Endothelial cell of umbilical vein (primary cell): ENCODE data around the gene GLDN. TPM values are rescaled to one million over a fixed set of nuclear protein-coding genes. Genes with fewer than 3 reads are reported as not detected.

ENCODE experiments used
- BruUV-seq: library from RNA; stranded (reverse); fragments of 400-500 nt; replicated peaks from 2 replicates; lab custom pipeline; 2021; lab: Mats Ljungman, UMichigan
- CTCF ChIA-PET: fragments of 300-600, 350-600 bp; sonication (Branson Sonifier 250); formaldehyde crosslinking; loops from one replicate; lab custom pipeline; 2021; ENCODE audit warnings: antibody characterized with exemption, inconsistent platforms; lab: Charles Lee
- POLR2A ChIA-PET: fragments of 300-600, 350-600 bp; sonication (Branson Sonifier 250); formaldehyde crosslinking; loops from one replicate; lab custom pipeline; 2021; ENCODE audit warnings: antibody characterized with exemption, inconsistent platforms; lab: Charles Lee
- DNase-seq: peaks from one replicate; pipeline ENCODE4 v3.0.0-alpha.2; 2011; ENCODE audit warnings: low read depth, low spot score
- FAIRE-seq: peaks from 2 replicates; lab custom pipeline; 2011; peaks lifted over from hg19 to GRCh38; lab: Jason Lieb, UNC
- H2AFZ ChIP-seq: 2 replicates; pipeline ENCODE4 v1.6.0; 2012; ENCODE audit warnings: low read depth, low read length, control low read depth, inconsistent platforms
- H3K27ac ChIP-seq: 2 replicates; pipeline ENCODE4 v1.5.1; 2011; ENCODE audit warnings: low read depth, mild to moderate bottlenecking, control low read depth, low read length, moderate library complexity; ENCODE audit not compliant: insufficient read depth
- H3K27me3 ChIP-seq, 2 experiments: 2 replicates each; pipeline versions ENCODE4 v1.6.0 to v1.6.1; 2011; ENCODE audit warnings: low read length in 2 of 2, mixed read lengths in 1 of 2; ENCODE audit not compliant: control insufficient read depth in 2 of 2, insufficient read depth in 2 of 2
- H3K36me3 ChIP-seq, 2 experiments: 2 replicates in 1 of 2; 3 replicates in 1 of 2; pipeline ENCODE4 v1.5.1; 2011; ENCODE audit warnings: low read length in 2 of 2, mild to moderate bottlenecking in 1 of 2, moderate library complexity in 1 of 2; ENCODE audit not compliant: control insufficient read depth in 2 of 2, insufficient read depth in 2 of 2; ENCODE audit errors: extremely low read depth in 1 of 2
- H3K4me1 ChIP-seq: 3 replicates; pipeline ENCODE4 v1.5.1; 2011; ENCODE audit warnings: mild to moderate bottlenecking, low read length; ENCODE audit not compliant: control insufficient read depth, insufficient read depth; ENCODE audit errors: extremely low read depth
- H3K4me2 ChIP-seq: 2 replicates; pipeline ENCODE4 v1.6.1; 2011; ENCODE audit warnings: low read length, control low read depth, mixed read lengths; ENCODE audit not compliant: insufficient read depth
- H3K4me3 ChIP-seq, 3 experiments: fragments of 200-600 bp in 1 of 3; sonication (generic), shearing (Covaris generic) in 1 of 3; replicated peaks in 1 of 3; 2 replicates each; pipeline ENCODE4 v1.5.1; 2011 to 2016; ENCODE audit warnings: control low read depth in 3 of 3, low read length in 3 of 3, mild to moderate bottlenecking in 2 of 3, inconsistent platforms in 1 of 3, low read depth in 1 of 3, moderate library complexity in 1 of 3; ENCODE audit not compliant: insufficient read depth in 1 of 3
- H3K79me2 ChIP-seq: 2 replicates; pipeline ENCODE4 v1.6.0; 2012; ENCODE audit warnings: low read length, inconsistent platforms; ENCODE audit not compliant: control insufficient read depth, insufficient read depth
- H3K9ac ChIP-seq: replicated peaks from 2 replicates; pipeline ENCODE3; 2011; ENCODE audit warnings: low read length, control low read depth; ENCODE audit not compliant: insufficient read depth; ENCODE audit errors: extremely low read depth
- H3K9me1 ChIP-seq: replicated peaks from 3 replicates; pipeline ENCODE4 v1.6.0; 2011; ENCODE audit warnings: mild to moderate bottlenecking, low read length; ENCODE audit not compliant: control insufficient read depth, insufficient read depth; ENCODE audit errors: extremely low read depth
- H3K9me3 ChIP-seq: replicated peaks from 2 replicates; pipeline ENCODE4 v1.5.1; 2012; ENCODE audit warnings: low read length, inconsistent platforms; ENCODE audit not compliant: control insufficient read depth, insufficient read depth
- H4K20me1 ChIP-seq: replicated peaks from 2 replicates; pipeline ENCODE3; 2011; ENCODE audit warnings: mild to moderate bottlenecking, low read length; ENCODE audit not compliant: control insufficient read depth, insufficient read depth; ENCODE audit errors: extremely low read depth
- CTCF ChIP-seq, 2 donors: IDR thresholded peaks; 1 replicate in 1 of 2; 2 replicates in 1 of 2; pipeline ENCODE4 v1.5.1; 2011; ENCODE audit warnings: low read length in 2 of 2, mild to moderate bottlenecking in 2 of 2, moderate library complexity in 2 of 2, control low read depth in 1 of 2, inconsistent platforms in 1 of 2, low read depth in 1 of 2; ENCODE audit not compliant: insufficient read depth in 1 of 2; ENCODE audit errors: extremely low read depth in 1 of 2
- EZH2 ChIP-seq: IDR thresholded peaks from 2 replicates; pipeline ENCODE4 v1.6.1; 2012; ENCODE audit warnings: borderline replicate concordance, low read depth, mild to moderate bottlenecking, moderate library complexity, low read length, inconsistent platforms; ENCODE audit not compliant: severe bottlenecking
- FOS ChIP-seq: IDR thresholded peaks from 2 replicates; pipeline ENCODE4 v1.6.1; 2011; ENCODE audit warnings: mild to moderate bottlenecking, low read length, moderate library complexity, borderline replicate concordance; ENCODE audit not compliant: insufficient read depth
- GATA2 ChIP-seq: IDR thresholded peaks from 2 replicates; pipeline ENCODE4 v1.7.0; 2011; ENCODE audit warnings: low read depth, mild to moderate bottlenecking, moderate library complexity, mixed read lengths, low read length; ENCODE audit not compliant: insufficient read length, insufficient read depth
- JUN ChIP-seq: IDR thresholded peaks from 2 replicates; pipeline ENCODE4 v1.6.1; 2011; ENCODE audit warnings: borderline replicate concordance, low read depth; ENCODE audit not compliant: insufficient read length, insufficient read depth
- MAX ChIP-seq: IDR thresholded peaks from 2 replicates; pipeline ENCODE4 v1.6.1; 2011; ENCODE audit not compliant: insufficient read depth, insufficient read length
- MYC ChIP-seq: IDR thresholded peaks from one replicate; pipeline ENCODE4 v1.6.1; 2011; ENCODE audit warnings: mild to moderate bottlenecking, low read depth, low read length
- POLR2A ChIP-seq: IDR thresholded peaks from 2 replicates; pipeline ENCODE4 v1.6.1; 2012; ENCODE audit warnings: low read depth, mild to moderate bottlenecking, control low read depth, low read length
- POLR2AphosphoS5 ChIP-seq: IDR thresholded peaks from 2 replicates; pipeline ENCODE4 v1.6.1; 2012; ENCODE audit warnings: low read depth, mild to moderate bottlenecking, control low read depth, low read length, moderate library complexity; ENCODE audit not compliant: insufficient read depth
- dilution Hi-C: fragments of 300-500 bp; cut with MboI; formaldehyde crosslinking; loops from one replicate; pipeline ENCODE4 v1.15.0; 2019; ENCODE audit warnings: low sequenced_read_pairs; ENCODE audit not compliant: extremely low pct_ligation_motif_present
- intact Hi-C: fragments of 100-400 bp; cut with micrococcal nuclease; formaldehyde crosslinking; loops from one replicate; pipeline ENCODE4 v1.10.0; 2022
- polyA plus RNA-seq, 4 experiments: library from polyadenylated mRNA; depleted of rRNA in 3 of 4; stranded (reverse) in 3 of 4; unstranded in 1 of 4; fragments of >200 nt; gene quantifications; 2 replicates each; pipeline versions ENCODE4 v1.2.1 to v1.2.3, GENCODE V29; 2011 to 2012; ENCODE audit warnings: missing spikeins in 1 of 4
- total RNA-seq: library from RNA; stranded (reverse); gene quantifications from 2 replicates; pipeline ENCODE4 v1.2.3, GENCODE V29; 2021

The GLDN gene
- total and polyA plus RNA-seq, 2 donors (not counting 3 experiments of a cell fraction or from before 2014, with no cell fraction given) = not detected

- dilution Hi-C loops (no loop called here), intact Hi-C loops (no loop called here)
- Histone ChIP-seq H3K4me3 (no peak overlapping the region), H3K27me3 (peaks cover 41 to 55% of the 10 kb centered on the region in 2 experiments), H3K9ac (no peak overlapping the region), H3K79me2 (no peaks in the 10 kb centered on the region), H2AFZ (no peak overlapping the region), H3K9me3 (no peaks in the 10 kb centered on the region), H4K20me1 (no peaks in the 10 kb centered on the region), H3K27ac (no peak overlapping the region), H3K4me2 (no peak overlapping the region), H3K4me1 (no peaks in the 10 kb centered on the region), H3K9me1 (no peaks in the 10 kb centered on the region), H3K36me3 (no peaks in the 10 kb centered on the region)
- no peak for DNase-seq
- TF ChIP-seq EZH2 = no peak
- no peak for TF ChIP-seq MAX
- no peak for TF ChIP-seq POLR2A
- TF ChIP-seq MYC = no peak
- TF ChIP-seq POLR2AphosphoS5 = no peak
- TF ChIP-seq JUN = no peak
- no peak for TF ChIP-seq FOS
- TF ChIP-seq GATA2 = no peak
- TF ChIP-seq CTCF (IDR thresholded peaks at IDR 0.05; ENCODE audit: extremely low read depth in 1 of 2, insufficient read depth in 1 of 2, low read depth in 1 of 2, low read length in 2 of 2) = no peak
- CTCF ChIA-PET = interaction anchor here (1.1 to 6.0 kb wide), 3 partner anchors 10 to 125 kb away, joined by 3 to 55 read pairs (median 4); no protein-coding TSS in a partner anchor
- no peak for FAIRE-seq
- no TSS peak for BruUV-seq
- POLR2A ChIA-PET = interaction anchor here (0.6 kb wide), 1 partner anchor 19 kb away, joined by 4 read pairs; no protein-coding TSS in a partner anchor
Observed at GRCh38 chr15:51405693-51406523, 64.5 kb downstream of the GLDN start.
